Raji (cell line): Measurements from ENCODE around the gene RGS7BP.

Experiments
- POLR2A ChIP-seq: IDR thresholded peaks from 2 replicates; pipeline ENCODE4 v1.6.1; 2011; ENCODE audit warnings: low read depth, low read length, control low read depth; ENCODE audit not compliant: insufficient read depth

RGS7BP gene

DNA sequence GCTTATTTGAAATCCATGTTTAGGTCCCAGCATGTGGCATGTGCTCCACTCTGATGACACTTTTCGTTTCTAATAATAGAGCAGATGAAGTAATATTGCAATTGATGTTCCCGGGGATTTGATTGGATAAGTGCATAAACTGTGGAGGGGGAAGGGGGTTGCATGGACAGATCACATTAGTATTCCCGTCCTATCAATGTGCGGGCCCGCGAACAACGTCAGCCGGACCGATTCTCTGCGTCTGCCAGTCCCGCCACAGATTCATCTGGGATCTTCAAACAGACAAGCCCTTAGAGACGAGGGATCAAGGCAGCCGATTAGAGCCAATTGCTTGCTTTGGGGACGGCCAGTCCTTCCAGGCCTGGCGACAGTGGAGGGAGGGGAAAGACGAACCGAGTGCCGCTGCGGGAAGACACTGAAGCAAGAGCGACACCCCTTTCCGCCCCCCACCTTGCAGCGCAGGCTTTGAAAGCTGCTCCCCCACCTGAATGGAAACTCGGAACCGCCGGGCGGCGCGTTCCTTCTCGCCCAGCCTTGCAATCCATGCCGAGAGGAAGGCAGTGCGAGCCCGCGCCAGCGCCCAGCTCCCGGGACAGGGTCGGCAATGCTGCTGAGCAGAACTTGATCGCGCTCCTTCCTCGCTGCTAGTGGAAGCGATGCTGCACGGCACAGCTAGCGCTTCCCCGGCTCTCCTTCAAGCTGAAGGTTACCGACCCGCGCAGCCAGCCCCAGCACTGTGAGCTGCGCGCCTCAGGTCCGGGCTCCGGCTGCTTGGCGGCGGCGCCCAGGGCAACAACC is at the start of gene RGS7BP:
Gene RGS7BP, plus strand, starts transcription at position 247 of the 798 bp plus-strand sequence. CDS start 610 bp downstream, outside the sequence.
- TF ChIP-seq POLR2A = no peak

DNA sequence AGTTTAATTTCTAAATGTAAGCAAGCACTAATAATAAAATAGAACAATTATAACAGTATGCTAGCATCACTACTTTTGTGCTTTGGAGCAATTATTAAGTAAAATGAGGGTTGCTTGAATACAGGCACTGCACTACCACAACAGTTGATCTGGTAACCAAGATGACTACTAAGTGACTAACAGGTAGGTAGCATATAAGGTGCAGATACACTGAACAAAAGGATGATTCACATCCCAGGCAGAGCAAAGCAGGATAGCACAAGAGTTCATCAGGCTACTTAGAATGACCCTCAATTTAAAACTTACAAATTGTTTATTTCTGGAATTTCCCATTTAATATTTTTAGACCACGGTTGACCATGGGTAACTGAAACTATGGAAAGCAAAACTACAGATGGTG is 48.0 kb upstream of the RGS7BP start:
- no peak for TF ChIP-seq POLR2A

DNA sequence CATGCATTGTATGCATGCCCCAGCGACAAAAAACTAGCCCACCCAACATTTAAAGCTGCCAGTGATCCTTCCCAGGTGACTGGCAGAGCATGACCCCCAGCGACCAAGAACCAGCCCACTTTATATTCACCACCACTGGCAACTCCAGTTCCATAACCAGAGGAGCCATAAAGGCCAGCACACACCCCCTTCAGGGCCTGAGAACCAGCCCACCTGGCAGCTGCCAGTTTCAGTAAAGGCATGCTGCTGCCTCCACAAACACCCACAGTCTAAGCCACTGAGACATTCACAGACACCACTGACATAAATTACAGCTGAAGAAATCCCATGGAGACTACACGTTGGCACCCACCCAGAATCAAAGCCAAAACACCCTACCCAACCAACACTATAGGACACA is 46.9 kb upstream of the RGS7BP start:
- no peak for TF ChIP-seq POLR2A

GRCh38 chr5:64462391-64462790 is 43.4 kb upstream of the RGS7BP start:
- no peak for TF ChIP-seq POLR2A

- no peak for TF ChIP-seq POLR2A
Measured at GRCh38 chr5:64486163-64486562, 19.7 kb upstream of the RGS7BP start.

DNA sequence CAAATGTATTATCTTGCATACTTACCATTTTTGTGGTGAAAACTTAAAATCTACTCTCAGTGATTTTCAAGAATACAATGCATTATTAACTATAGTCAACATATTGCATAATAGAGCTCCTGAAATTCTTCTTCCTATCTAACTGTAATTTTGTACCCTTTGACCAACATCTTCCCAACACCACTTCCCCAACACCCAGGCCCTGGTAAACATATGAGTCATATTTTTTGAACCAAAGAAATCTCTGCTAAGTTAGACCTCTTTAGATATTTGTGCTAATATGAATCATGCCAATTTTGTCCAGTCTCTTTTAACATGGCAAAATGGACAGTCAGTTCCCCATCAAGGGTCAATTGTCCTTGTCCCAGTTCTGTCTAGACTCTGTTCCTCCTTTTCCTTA is 18.5 kb upstream of the RGS7BP start:
- no peak for TF ChIP-seq POLR2A

GRCh38 chr5:64489857-64490256 is 16.0 kb upstream of the RGS7BP start:
- no peak for TF ChIP-seq POLR2A

GRCh38 chr5:64497386-64497785 is 8.4 kb upstream of the RGS7BP start:
- no peak for TF ChIP-seq POLR2A

DNA sequence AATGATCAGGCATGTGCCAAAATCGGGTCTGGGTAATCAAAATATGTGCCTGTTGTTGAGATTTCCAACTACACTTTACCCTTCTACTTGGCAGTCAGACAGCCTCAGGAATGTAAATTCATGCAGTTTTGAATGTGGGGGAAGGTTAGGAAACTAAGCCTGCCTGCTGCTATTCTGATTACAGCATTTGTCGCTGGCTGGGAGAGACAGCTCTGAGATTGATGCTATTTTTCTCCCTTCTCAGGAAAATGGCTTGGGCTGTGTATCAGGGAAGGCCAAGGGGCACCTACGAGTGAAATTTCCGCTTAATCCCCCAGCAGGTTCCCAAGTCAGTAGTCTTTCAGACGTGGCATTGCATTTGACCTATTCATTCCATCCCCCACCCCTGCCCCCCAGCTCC is 3.6 kb upstream of the RGS7BP start:
- no peak for TF ChIP-seq POLR2A

GRCh38 chr5:64506567-64507263 is 900 bp downstream of the RGS7BP start:
- no peak for TF ChIP-seq POLR2A

DNA sequence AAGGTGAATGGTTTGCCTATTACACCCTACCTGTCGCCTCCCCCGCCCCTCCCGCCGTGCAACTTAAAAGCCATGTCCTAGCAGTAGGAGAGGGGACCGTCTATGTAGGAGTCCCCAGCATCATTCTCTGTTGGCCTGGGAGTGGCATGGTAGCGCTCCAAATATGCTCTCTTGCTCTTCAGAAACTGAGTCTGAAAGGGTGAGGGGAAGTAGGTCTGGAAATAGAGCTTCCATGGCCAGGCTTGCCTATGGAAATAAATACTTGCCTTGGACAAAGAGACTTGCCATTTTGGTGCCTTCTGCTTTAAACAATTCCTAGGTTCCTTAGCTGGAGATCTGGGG is 1.4 kb downstream of the RGS7BP start:
- no peak for TF ChIP-seq POLR2A

DNA sequence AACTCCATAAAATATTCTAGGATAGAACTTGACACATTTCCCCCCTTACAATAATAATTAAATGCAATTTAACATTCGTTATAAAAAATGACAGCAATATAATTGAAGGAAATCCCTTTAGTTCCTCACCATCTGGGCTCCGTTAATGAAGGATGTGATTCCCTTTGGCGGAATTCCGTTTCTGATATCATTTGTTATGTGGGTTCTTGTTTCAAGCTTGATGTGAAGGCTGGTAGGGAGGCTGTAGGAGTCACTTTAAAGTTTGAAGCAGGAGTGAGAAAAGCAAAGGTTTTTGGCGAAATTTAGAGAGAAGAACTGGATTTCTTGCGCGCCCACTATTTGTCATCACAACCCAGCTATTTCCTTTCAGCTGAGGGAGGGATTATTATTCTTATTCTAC is 4.0 kb downstream of the RGS7BP start:
- TF ChIP-seq POLR2A = no peak

GRCh38 chr5:64513492-64513891 is 7.7 kb downstream of the RGS7BP start:
- TF ChIP-seq POLR2A = no peak

DNA sequence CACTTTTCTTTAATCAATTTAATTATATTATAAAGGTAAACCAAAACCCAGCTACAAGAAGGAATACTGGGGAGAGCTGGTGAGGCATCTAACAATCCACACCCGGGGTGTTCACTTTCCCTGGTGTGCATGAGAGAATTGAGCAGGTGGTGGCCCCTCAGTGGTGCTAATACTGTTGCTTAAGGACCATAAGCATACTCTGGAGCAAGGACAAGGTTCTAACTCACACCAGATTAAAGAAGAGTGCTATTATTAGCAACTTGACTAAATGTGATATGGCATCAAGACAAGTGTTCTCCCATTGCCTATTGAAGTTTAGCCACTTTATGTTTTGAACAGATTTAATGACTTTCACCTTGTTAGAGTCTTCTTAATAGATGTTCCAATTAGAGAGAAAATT is 8.8 kb downstream of the RGS7BP start:
- no peak for TF ChIP-seq POLR2A

- TF ChIP-seq POLR2A = no peak
Measured at GRCh38 chr5:64516216-64516615, 10.4 kb downstream of the RGS7BP start.

- TF ChIP-seq POLR2A = no peak
Measured at GRCh38 chr5:64518793-64519192, 13.0 kb downstream of the RGS7BP start.
